Left cardiac atrium (tissue), 4 donors: ENCODE data around the gene SLIT3. TPM values are rescaled to one million over a fixed set of nuclear protein-coding genes. Genes with fewer than 3 reads are reported as not detected.

Experiments
- ATAC-seq, 2 donors: fragments of 200-7000 bp; cut with Tn5 transposase; one replicate each; pipeline ENCODE4 v1.9.1; 2020; ENCODE audit warnings: mild to moderate bottlenecking in 2 of 2, moderate library complexity in 2 of 2
- DNase-seq: peaks from one replicate; pipeline ENCODE4 v3.0.0-alpha.2; 2020
- intact Hi-C, 2 donors: fragments of 100-400 bp; cut with DNase I; formaldehyde crosslinking; loops; one replicate each; pipeline versions ENCODE4 v1.14.1 to v1.15.1; 2022 to 2023
- total RNA-seq, 2 donors: library from RNA; stranded (reverse); fragmentation: NEBNext Ultra II Directional; extraction: Animal tissue kit (Norgen Biotek cat#: 25700); gene quantifications; one replicate each; pipeline ENCODE4 v1.2.1, GENCODE V29; 2021
- donor health status: DM: no; HTN: yes; CAD: no.
- donor health status: DM: no; HTN: yes; CAD: no; lungs with severe emphysema.
- donor health status: DM: yes; HTN: yes; CAD: no.
- donor health status: Dilated cardiomyopathy.

SLIT3 gene
- total RNA-seq, 2 donors from 2014 or later, result 71.1 to 117 TPM

DNA sequence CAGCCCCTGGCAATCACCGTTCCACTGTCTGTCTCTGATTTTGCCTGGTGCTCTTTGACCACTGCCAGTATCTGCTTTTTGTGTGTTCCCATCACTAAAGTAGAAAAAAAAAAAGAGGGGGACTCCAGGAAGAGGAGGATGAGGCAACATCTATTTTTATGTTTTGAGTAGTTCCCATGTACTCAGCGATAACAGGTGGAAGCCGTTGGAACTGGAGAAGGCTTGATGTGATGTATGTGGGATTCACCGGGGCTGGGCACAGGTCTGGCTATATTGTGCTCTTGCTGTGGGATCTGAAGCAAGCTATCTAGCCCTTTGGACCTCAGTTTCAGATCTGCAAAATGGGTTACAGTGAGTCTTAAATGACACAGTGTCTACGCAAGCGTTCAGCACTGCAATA lies 104.9 kb downstream of the SLIT3 start:
- ATAC-seq, result peak in 1 of 2 donors; percentile 67
- DNase-seq, result no peak
- intact Hi-C loops, result loop anchor here in 1 of 2 donors (10.0 kb wide), 1 partner anchor 211 kb away; no protein-coding TSS in a partner anchor

GRCh38 chr5:169195601-169196000 lies 105.3 kb downstream of the SLIT3 start:
- intact Hi-C loops, result loop anchor here in 1 of 2 donors (10.0 kb wide), 1 partner anchor 211 kb away; no protein-coding TSS in a partner anchor
- ATAC-seq (peak in 1 of 2 donors; percentile 77), DNase-seq (no peak)

- DNase-seq (no peak), ATAC-seq (no peak)
- intact Hi-C loops, result loop anchor here (5.0 to 10.0 kb wide), 2 partner anchors 200 to 208 kb away; no protein-coding TSS in a partner anchor
These were observed 108.4 kb downstream of the SLIT3 start for GRCh38 chr5:169192536-169192935.

DNA sequence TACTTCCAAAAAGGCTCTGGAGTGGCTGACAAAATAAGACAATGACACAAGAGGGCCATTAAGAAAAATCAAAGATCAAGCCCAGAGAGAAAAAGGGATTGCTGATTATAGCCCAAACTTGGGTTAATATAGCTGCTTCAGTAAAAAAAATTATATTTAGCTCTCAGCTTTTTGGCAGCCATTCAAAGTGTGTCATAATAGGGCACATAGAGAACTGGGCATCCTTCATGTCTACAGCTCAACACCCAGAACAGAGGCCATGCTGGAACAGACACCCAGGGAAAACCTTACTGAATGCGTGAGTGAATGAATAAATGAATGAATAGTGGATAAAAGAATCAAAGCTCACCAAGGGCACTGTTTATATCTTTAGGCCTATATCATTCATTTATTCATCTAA lies 110.1 kb downstream of the SLIT3 start:
- ATAC-seq (peak; percentile 71), DNase-seq (no peak)
- intact Hi-C loops, result loop anchor here (5.0 to 10.0 kb wide), 2 partner anchors 199 to 206 kb away; no protein-coding TSS in a partner anchor

DNA sequence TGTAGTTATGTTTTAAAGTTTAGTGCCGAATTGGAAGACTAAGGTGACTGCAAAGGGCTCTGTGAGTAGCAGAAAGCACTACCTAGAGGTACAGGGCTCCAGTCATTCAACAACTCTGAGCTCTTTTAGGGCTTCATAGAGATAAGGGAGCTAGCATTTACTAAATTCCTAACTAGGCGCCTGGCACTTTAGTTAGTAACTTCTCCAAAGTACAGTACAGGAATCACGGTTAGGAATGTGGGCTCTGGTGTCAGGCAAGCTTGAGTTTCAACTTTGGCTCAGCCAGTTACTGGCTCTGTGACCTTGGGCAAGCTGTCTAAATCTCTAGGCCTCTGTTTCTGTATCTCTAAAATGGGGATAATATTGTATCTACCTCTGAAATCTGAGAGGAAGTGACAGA lies 115.3 kb downstream of the SLIT3 start:
- DNase-seq (no peak), ATAC-seq (peak; percentile 49 to 65)
- intact Hi-C loops, result no loop called here

- ATAC-seq, result no peak
- intact Hi-C loops, result no loop called here
- DNase-seq, result no peak
These were observed 117.4 kb downstream of the SLIT3 start for GRCh38 chr5:169183576-169183975.

- DNase-seq (no peak), ATAC-seq (no peak)
- intact Hi-C loops, result no loop called here
These were observed 118.1 kb downstream of the SLIT3 start for GRCh38 chr5:169182797-169183196.

DNA sequence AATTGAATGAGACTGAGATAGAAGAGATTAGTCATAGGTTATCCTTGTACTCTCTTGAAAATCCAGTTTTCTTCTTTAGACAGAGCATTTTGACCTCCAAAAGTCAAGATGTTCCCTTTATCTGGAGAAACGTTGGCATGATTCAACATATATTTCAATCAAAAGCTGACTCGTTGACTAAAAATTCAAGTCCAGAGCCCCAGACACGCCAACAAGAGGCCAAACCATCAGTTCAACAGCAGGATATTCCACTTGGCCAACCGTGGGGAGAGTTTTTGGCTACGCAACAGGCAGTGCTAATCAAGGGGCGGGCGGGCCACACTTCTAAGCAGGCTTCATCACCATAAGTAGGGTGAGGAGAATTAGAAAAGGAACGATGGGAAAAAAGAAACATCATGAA lies 119.1 kb downstream of the SLIT3 start:
- ATAC-seq (peak in 1 of 2 donors; percentile 92), DNase-seq (no peak)
- intact Hi-C loops, result no loop called here

DNA sequence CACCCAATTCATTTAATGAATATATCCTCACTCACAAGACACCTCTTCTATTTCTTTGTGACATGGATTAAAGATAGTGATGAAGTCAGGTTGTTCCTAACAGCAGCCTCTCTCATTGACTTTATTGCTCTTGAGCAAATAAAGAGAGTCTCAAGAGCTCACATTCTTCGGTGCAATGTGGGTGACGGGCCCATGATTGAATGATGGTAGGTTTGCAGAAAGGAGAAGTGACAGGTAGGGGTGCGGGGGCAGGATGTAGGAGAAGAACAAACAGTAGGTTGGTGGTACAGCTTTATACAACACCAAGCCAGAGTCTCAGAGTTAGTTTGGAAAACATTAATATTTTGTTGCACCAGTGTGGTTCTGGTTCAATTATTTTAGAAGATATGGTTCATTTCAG lies 122.2 kb downstream of the SLIT3 start:
- ATAC-seq, result no peak
- intact Hi-C loops, result no loop called here
- no peak for DNase-seq

- intact Hi-C loops, result no loop called here
- no peak for ATAC-seq
- no peak for DNase-seq
These were observed 122.7 kb downstream of the SLIT3 start for GRCh38 chr5:169178274-169178673.

- ATAC-seq (no peak), DNase-seq (no peak)
- intact Hi-C loops, result no loop called here
These were observed 123.9 kb downstream of the SLIT3 start for GRCh38 chr5:169176709-169177694.

DNA sequence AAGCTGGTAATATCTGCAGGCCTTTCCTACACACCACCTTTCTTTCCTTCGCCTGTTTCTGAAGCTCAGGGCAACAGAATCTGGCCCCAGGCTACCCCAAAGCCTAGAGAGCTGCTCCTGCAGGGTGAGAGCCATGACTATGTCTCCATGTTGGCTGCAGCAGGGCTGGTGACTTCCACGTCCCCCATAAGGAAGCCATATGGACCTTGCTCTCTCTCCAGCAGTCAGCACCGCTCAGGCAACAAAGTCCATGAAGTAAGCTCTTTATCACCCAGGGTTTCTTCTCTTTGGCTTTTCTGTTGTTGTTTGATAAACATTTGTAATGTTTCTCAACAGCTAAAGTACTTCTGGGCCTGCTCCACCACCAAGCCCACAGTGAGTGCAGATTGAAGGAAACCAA lies 125.2 kb downstream of the SLIT3 start:
- DNase-seq, result no peak
- intact Hi-C loops, result no loop called here
- ATAC-seq, result no peak

GRCh38 chr5:169174923-169175322 lies 126.0 kb downstream of the SLIT3 start:
- intact Hi-C loops, result no loop called here
- no peak for DNase-seq
- ATAC-seq, result no peak

- ATAC-seq (peak; percentile 23 to 52), DNase-seq (no peak)
- intact Hi-C loops, result no loop called here
These were observed 127.6 kb downstream of the SLIT3 start for GRCh38 chr5:169173372-169173771.

GRCh38 chr5:169171515-169171914 lies 129.4 kb downstream of the SLIT3 start:
- ATAC-seq, result no peak
- intact Hi-C loops, result no loop called here
- no peak for DNase-seq

GRCh38 chr5:169169783-169170182 lies 131.2 kb downstream of the SLIT3 start:
- ATAC-seq (no peak), DNase-seq (no peak)
- intact Hi-C loops, result no loop called here

GRCh38 chr5:169168280-169168679 lies 132.7 kb downstream of the SLIT3 start:
- no peak for DNase-seq
- intact Hi-C loops, result no loop called here

DNA sequence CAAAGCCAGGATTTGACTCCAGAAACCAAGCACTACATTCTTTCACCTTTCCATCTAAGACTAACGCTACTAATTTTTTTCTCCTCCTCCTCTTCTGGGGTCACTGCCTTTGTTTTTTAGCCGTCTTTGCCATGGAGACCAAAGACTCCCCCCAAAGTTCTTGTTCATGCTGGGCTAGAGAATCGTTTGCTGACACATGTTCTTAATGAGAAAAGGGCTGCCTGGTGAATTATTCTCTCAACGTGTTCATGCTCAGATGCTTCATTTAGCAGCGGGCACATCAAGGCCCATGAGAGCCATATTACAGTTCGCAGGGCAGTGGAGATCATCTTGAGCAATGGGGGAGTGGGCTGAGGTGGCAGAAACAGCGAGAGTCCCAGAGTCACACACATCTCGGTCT lies 134.9 kb downstream of the SLIT3 start:
- no peak for DNase-seq
- intact Hi-C loops, result no loop called here
- no peak for ATAC-seq

More at GRCh38 chr5:169168280-169168679, 132.7 kb downstream of the SLIT3 start:
- ATAC-seq, result no peak

- DNase-seq (no peak), ATAC-seq (no peak)
- intact Hi-C loops, result no loop called here
These were observed 135.9 kb downstream of the SLIT3 start for GRCh38 chr5:169165052-169165451.

GRCh38 chr5:169164481-169164925 lies 136.4 kb downstream of the SLIT3 start:
- DNase-seq, result peak; percentile 57
- ATAC-seq, result peak; percentile 44 to 65
- intact Hi-C loops, result no loop called here
